ENCODE data around the gene ZP3.
"Not testable (repeated sequence)": the region's sequence is repeated elsewhere in the genome, so short reads cannot be mapped to it uniquely, and the experiment has no call there.

- not testable (repeated sequence) for TF ChIP-seq POLR2A (IDR thresholded peaks at IDR 0.05; ENCODE audit: low read length); GATA1 (IDR thresholded peaks at IDR 0.05; ENCODE audit: low read depth, low read length)
These were observed 40.2 kb downstream of the ZP3 start for GRCh38 chr7:76464959-76465358.

All from erythroblast (primary cell).